HG03439 (cell line): Measurements from ENCODE around the gene KRT32.
"Not testable (repeated sequence)": the region's sequence is repeated elsewhere in the genome, so short reads cannot be mapped to it uniquely, and the experiment has no call there.

Experiments
- ATAC-seq: cut with Tn5 transposase; IDR thresholded peaks from one replicate; pipeline ENCODE4 v1.9.1; 2021; ENCODE audit warnings: mild to moderate bottlenecking, moderate library complexity; ENCODE audit not compliant: unreplicated experiment

KRT32 gene

GRCh38 chr17:41433586-41433985, 33.6 kb downstream of the KRT32 start:
- ATAC-seq, result no peak

DNA sequence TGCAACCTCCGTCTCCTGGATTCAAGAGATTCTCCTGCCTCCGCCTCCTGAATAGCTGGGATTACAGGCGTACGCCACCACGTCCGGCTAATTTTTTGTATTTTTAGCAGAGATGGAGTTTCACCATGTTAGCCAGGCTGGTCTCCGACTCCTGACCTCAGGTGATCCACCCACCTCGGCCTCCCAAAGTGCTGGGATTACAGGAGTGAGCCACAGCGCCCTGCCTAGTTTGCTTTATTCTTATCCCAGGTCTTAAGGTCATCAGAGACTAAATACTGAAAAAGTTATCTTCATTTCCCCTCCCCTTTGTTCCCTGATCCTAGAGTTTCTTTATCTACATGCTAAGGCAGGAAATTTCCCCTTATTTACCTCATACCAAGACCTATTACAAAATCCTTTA, 36.8 kb downstream of the KRT32 start:
- ATAC-seq, result not testable (repeated sequence)

DNA sequence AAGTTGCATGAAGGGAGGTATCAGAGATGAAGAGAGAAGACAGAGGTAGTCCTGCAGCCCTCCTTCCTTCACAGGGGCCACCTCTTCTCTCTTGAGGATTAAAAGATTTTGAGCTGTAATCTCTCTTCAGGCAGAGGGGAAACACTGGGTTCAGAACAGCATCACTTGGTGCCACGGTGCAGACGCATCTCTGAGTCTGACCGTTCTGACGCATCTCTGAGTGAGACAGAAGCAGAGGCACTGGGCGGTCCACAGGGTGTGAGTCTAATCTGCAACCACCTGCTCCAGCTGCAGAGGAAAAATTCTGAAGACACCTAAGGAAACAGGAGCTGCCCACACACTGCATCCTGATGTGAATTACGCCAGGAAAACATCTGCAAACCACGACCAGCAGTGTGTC, 37.5 kb downstream of the KRT32 start:
- ATAC-seq, result no peak

DNA sequence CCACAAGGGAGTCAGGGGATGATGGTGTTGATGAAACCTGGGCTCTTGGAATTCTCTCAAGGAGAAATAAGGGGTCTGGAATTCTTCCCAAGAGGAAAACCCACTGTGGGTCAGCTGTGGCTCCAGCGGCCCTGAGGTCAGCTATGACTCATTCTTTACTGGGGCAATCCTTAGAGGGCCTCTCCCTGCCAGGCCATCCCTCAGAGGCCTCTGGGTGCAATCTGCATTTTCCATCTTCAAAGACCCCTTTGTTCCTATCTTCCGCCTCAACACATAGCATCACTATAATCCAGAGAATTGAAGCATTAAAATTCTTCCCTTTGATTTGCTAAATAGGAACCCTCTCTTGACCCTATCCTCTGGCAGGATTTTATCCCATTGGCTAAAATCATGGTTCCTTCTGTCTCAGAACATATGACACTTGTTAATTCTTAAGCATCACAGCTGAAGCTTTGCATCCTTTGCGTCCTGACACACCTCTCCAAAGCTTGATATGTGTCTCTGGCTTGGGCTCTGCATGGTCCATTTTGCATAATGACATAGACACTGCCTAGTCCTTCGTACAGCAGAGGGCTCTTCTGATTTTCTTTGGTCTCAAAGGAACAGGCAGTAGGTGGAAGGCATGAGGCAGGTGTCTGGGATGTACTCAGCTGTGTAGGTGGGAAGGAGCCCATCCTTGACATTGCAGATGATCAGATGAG, 38.4 kb downstream of the KRT32 start:
- ATAC-seq, result no peak

- ATAC-seq, result no peak
Observed at GRCh38 chr17:41424111-41424635, 43.0 kb downstream of the KRT32 start, which contains the start of gene KRT37. TSS of gene KRT37 (minus strand) at chr17:41424585. CDS start at chr17:41424523, 62 bp downstream.

DNA sequence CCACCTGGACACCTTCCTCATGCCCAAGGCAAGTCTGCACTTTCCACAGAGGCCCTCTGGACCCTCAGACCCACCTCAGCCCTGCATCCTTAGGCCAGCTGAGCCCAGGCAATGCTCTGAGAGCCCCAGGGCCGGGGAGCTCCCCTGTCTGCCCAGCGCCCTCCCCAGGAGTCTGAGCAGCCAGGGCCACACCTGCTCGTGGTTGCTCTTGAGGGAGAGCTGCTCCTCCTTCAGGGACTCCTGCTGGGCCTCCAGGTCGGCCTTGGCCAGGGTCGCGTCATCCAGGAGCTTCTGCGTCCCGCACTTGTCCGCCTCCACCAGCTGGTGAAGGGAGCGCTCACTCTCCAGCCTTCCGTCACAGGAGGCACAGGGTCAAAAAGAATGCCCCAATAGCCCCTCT, 44.6 kb downstream of the KRT32 start:
- not testable (repeated sequence) for ATAC-seq

GRCh38 chr17:41421617-41422016, 45.6 kb downstream of the KRT32 start:
- ATAC-seq, result no peak

DNA sequence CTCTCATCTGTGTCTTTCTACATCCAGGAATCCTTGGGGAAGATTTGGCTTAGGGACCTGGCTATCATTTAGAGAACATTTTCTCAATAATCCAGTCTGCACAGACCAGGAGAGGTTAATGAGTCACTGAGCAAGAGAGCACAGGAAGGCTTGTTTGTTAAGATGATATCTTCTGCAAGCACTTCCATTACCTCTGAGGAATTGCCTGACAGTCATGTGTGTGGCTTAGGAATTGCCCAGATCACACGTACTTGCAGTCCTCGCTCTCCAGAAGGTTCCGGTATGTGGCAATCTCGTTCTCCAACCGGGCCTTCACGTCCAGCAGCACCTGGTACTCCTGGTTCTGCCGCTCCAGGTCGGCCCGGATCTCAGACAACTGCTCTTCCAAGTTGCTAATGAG, 46.1 kb downstream of the KRT32 start:
- ATAC-seq, result no peak

GRCh38 chr17:41420134-41420533, 47.1 kb downstream of the KRT32 start:
- no peak for ATAC-seq

- no peak for ATAC-seq
Observed at GRCh38 chr17:41419716-41420115, 47.5 kb downstream of the KRT32 start.

GRCh38 chr17:41418116-41418860, 48.9 kb downstream of the KRT32 start:
- no peak for ATAC-seq

DNA sequence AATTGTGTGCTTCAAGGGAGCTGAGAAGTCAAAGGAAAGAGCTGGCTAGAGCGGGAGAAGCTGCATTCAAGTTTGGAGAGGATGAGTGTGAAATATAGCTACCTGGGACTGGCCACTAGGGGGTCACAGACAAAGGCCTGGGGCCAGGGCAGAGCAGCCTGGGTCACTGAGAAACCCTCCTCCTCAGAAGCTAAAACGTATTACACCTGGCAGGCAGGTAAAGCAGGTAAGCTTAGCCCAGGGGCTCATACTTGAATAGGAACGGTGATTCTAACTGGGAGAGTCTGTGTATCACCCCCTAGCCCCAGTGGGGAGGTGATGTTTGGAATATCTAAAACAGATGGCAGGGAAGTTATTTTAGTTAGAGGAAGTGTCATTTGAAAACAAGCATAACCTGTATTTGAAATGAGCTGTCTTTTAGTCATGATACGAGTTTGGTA, 49.6 kb downstream of the KRT32 start:
- no peak for ATAC-seq

DNA sequence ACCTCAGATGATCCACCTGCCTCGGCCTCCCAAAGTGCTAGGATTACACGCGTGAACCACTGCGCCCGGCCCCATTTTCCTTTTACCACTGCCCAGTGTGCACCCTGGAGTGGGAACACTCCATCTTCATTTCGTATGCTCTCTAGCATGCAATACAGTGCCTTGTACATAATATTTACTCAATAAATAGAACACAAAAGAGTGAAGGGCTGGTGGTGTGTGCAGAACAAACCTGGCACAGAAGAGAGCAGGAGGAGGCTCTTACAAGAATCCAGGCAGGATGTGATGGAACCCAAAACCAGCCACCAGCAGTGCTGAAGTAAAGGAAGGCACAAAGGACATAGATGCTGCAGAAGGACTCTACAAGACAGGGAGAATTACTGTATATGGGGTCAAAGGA, 50.1 kb downstream of the KRT32 start:
- no peak for ATAC-seq

DNA sequence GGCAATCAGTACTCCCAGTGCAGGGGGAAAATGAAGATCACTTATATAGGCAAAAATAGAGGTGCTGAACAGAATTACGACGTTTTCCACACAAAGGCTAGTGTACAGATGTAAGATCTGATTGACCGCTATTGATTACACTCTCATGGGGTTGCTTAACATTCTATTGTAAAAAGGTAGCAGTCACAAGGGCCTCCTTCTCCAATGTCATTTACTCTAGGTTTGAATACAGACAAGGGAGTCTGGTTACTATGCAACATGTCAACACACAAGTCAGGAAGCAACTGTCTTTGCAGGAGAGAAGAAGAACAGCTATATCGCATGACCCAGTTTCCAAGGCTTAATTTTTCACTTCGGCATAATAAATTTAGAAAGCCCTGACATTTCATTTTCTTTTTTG, 50.7 kb downstream of the KRT32 start:
- ATAC-seq, result no peak

GRCh38 chr17:41415833-41416335, 51.3 kb downstream of the KRT32 start:
- ATAC-seq, result no peak

GRCh38 chr17:41415411-41415810, 51.8 kb downstream of the KRT32 start:
- no peak for ATAC-seq

GRCh38 chr17:41413982-41414381, 53.2 kb downstream of the KRT32 start:
- ATAC-seq, result no peak

- no peak for ATAC-seq
Observed at GRCh38 chr17:41413353-41413957, 53.7 kb downstream of the KRT32 start.

DNA sequence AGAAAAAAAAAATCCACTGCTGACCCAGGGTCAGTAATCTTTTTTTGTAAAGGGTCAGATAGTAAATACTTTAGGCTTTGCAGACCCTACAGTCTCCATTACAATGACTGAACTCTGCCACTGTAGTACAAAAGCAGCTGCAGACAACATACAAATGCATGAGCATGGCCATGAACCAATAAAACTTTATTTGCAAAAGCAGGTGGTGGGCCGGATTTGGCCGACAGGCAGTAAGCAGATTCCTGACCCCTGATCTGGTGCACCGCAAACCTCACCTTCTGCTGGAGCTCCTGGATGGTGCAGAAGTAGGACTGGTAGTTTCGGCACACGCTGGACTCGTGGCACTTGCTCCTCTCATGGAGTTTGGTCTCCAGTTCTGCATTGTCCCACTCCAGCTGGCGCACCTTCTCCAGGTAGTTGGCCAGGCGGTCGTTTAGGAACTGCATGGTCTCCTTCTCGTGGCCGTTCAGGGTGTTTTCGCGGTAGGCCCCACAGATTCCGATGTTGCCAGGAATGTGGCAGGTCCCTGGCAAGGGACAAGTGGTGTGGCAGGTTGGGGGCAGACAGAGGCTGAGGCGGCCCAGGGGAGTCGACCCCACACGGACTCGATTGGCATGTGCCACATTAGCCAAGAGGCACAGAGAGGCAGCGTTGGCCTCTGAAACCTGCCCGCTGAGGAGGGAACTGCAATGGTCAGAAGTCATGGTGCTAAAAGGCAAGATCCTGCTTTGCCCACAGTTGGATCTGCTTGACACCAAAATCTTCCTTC, 55.9 kb downstream of the KRT32 start:
- ATAC-seq, result no peak
